ENCODE measurements around the gene POMT1.

GRCh38 chr9:131534721-131535237, 32.1 kb downstream of the POMT1 start:
- TF ChIP-seq POLR2A (IDR thresholded peaks at IDR 0.05) (no peak), CTCF (IDR thresholded peaks at IDR 0.05) (no peak), POLR2AphosphoS5 (IDR thresholded peaks at IDR 0.05) (no peak), EP300 (IDR thresholded peaks at IDR 0.05) (no peak)

Measured in upper lobe of left lung (tissue), 4 donors.